HepG2 (cell line): ENCODE results near the gene TPD52L2. TPM values are rescaled to one million over a fixed set of nuclear protein-coding genes. Genes with fewer than 3 reads are reported as not detected.

Experiments used
- ARNT ChIP-seq: fragments of 450-650 bp; IDR thresholded peaks from 2 replicates; pipeline ENCODE4 v1.6.1; 2017
- ATAD3A ChIP-seq: sonication (generic); formaldehyde crosslinking; IDR thresholded peaks from 2 replicates; pipeline ENCODE4 v1.4.0; 2020; ENCODE audit warnings: missing genetic modification reagents
- FOXA1 ChIP-seq, 2 experiments: fragments of 450-650 bp in 1 of 2; sonication (generic) in 1 of 2; formaldehyde crosslinking in 1 of 2; IDR thresholded peaks; 2 replicates each; pipeline versions ENCODE4 v1.4.0 to v1.6.1; 2016 to 2020; ENCODE audit warnings: missing genetic modification reagents in 1 of 2
- FOXJ3 ChIP-seq: sonication (generic); formaldehyde crosslinking; IDR thresholded peaks from 2 replicates; pipeline ENCODE4 v1.4.0; 2020; ENCODE audit warnings: missing genetic modification reagents, mild to moderate bottlenecking, borderline replicate concordance
- HNF4A ChIP-seq: sonication (generic); formaldehyde crosslinking; IDR thresholded peaks from 2 replicates; pipeline ENCODE4 v1.4.0; 2020; ENCODE audit warnings: missing genetic modification reagents
- LCORL ChIP-seq, 2 experiments: fragments of 450-650 bp in 1 of 2; sonication (generic) in 1 of 2; formaldehyde crosslinking in 1 of 2; IDR thresholded peaks; 2 replicates each; pipeline versions ENCODE4 v1.5.0 to v1.6.1; 2017 to 2020; ENCODE audit warnings: antibody characterized with exemption in 1 of 2, missing genetic modification reagents in 1 of 2
- SKI ChIP-seq: fragments of 450-650 bp; IDR thresholded peaks from one replicate; pipeline ENCODE4 v1.6.1; 2018; ENCODE audit warnings: mild to moderate bottlenecking; ENCODE audit not compliant: partially characterized antibody
- SMAD3 ChIP-seq: sonication (generic); formaldehyde crosslinking; IDR thresholded peaks from 2 replicates; pipeline ENCODE4 v1.4.0; 2020; ENCODE audit warnings: missing genetic modification reagents
- SP5 ChIP-seq: IDR thresholded peaks from 2 replicates; pipeline ENCODE4 v1.6.1; 2016; ENCODE audit warnings: low read depth, borderline replicate concordance
- TAF1 ChIP-seq: sonication (generic); formaldehyde crosslinking; IDR thresholded peaks from 2 replicates; pipeline ENCODE4 v1.4.0; 2020; ENCODE audit warnings: missing genetic modification reagents
- THAP11 ChIP-seq: IDR thresholded peaks from 2 replicates; pipeline ENCODE4 v1.6.1; 2016; ENCODE audit warnings: missing biosample characterization, missing genetic modification reagents
- TP53 ChIP-seq: sonication (generic); formaldehyde crosslinking; conservative IDR thresholded peaks from 2 replicates; pipeline ENCODE4 v1.4.0; 2020; ENCODE audit warnings: missing genetic modification reagents
- ZBTB20 ChIP-seq: sonication (generic); formaldehyde crosslinking; IDR thresholded peaks from 2 replicates; pipeline ENCODE4 v1.8.1; 2023; ENCODE audit warnings: missing genetic modification reagents, low read depth, mild to moderate bottlenecking, borderline replicate concordance
- ZBTB3 ChIP-seq: sonication (generic); formaldehyde crosslinking; IDR thresholded peaks from 2 replicates; pipeline ENCODE4 v1.4.0; 2020; ENCODE audit warnings: low read depth, mild to moderate bottlenecking, moderate library complexity, missing genetic modification reagents, borderline replicate concordance
- ZMYM3 ChIP-seq: sonication (generic); formaldehyde crosslinking; IDR thresholded peaks from 2 replicates; pipeline ENCODE4 v1.5.1; 2020; ENCODE audit warnings: mild to moderate bottlenecking, missing genetic modification reagents
- ZNF207 ChIP-seq: fragments of 450-650 bp; IDR thresholded peaks from 2 replicates; pipeline ENCODE4 v1.6.1; 2016; ENCODE audit warnings: antibody characterized with exemption, borderline replicate concordance
- ZNF24 ChIP-seq: fragments of 450-650 bp; IDR thresholded peaks from 2 replicates; pipeline ENCODE4 v1.6.1; 2017; ENCODE audit warnings: antibody characterized with exemption, mild to moderate bottlenecking
- ZNF274 ChIP-seq: sonication (generic); formaldehyde crosslinking; IDR thresholded peaks from 2 replicates; pipeline ENCODE4 v1.5.1; 2020; ENCODE audit warnings: mild to moderate bottlenecking, missing genetic modification reagents
- ZNF510 ChIP-seq: sonication (generic); formaldehyde crosslinking; IDR thresholded peaks from 2 replicates; pipeline ENCODE4 v1.4.0; 2020; ENCODE audit warnings: low read depth, mild to moderate bottlenecking, missing genetic modification reagents
- ZNF576 ChIP-seq: sonication (generic); formaldehyde crosslinking; IDR thresholded peaks from 2 replicates; pipeline ENCODE4 v1.4.0; 2020; ENCODE audit warnings: mild to moderate bottlenecking, missing genetic modification reagents
- ZNF773 ChIP-seq: sonication (generic); formaldehyde crosslinking; IDR thresholded peaks from 2 replicates; pipeline ENCODE4 v1.4.0; 2020; ENCODE audit warnings: missing genetic modification reagents, borderline replicate concordance
- ZNF782 ChIP-seq: sonication (generic); formaldehyde crosslinking; IDR thresholded peaks from 2 replicates; pipeline ENCODE4 v1.4.0; 2020; ENCODE audit warnings: missing genetic modification reagents, mild to moderate bottlenecking, borderline replicate concordance
- ZSCAN12 ChIP-seq: sonication (generic); formaldehyde crosslinking; IDR thresholded peaks from 2 replicates; pipeline ENCODE4 v1.9.0; 2021; ENCODE audit warnings: mild to moderate bottlenecking, missing genetic modification reagents
- polyA plus RNA-seq, 8 experiments: library from polyadenylated mRNA; depleted of rRNA in 3 of 8; stranded (reverse) in 7 of 8; unstranded in 1 of 8; fragments of >200 nt; fragmentation: Illumina TruSeq in 4 of 8; extraction: Trizol in 4 of 8; gene quantifications; 2 replicates each; pipeline versions ENCODE4 v1.2.1 to v1.2.3, GENCODE V29; 2011 to 2016; ENCODE audit warnings: low read depth in 4 of 8, missing spikeins in 1 of 8, mixed read lengths in 1 of 8; ENCODE audit not compliant: insufficient read depth in 1 of 8
- total RNA-seq, 5 experiments: library from RNA; depleted of rRNA; stranded (reverse); fragments of >200 nt; fragmentation: Illumina TruSeq; extraction: Trizol; gene quantifications; 2 replicates each; pipeline ENCODE4 v1.2.3, GENCODE V29; 2016; ENCODE audit warnings: low read depth in 1 of 5
- TF ChIP-seq, protein P1 (sequence below): IDR thresholded peaks from 2 replicates; pipeline ENCODE4 v1.6.1; 2016; ENCODE audit warnings: missing compliant biosample characterization, missing genetic modification reagents, borderline replicate concordance
- TF ChIP-seq, protein P2 (sequence below): sonication (generic); formaldehyde crosslinking; IDR thresholded peaks from 2 replicates; pipeline ENCODE4 v1.8.0; 2022; ENCODE audit warnings: missing genetic modification reagents, mild to moderate bottlenecking, borderline replicate concordance
- TF ChIP-seq, protein P3 (sequence below): sonication (generic); formaldehyde crosslinking; IDR thresholded peaks from 2 replicates; pipeline ENCODE4 v1.9.0; 2021; ENCODE audit warnings: missing genetic modification reagents, mild to moderate bottlenecking, borderline replicate concordance
- TF ChIP-seq, protein P4 (sequence below): sonication (generic); formaldehyde crosslinking; IDR thresholded peaks from 2 replicates; pipeline ENCODE4 v1.5.0; 2020; ENCODE audit warnings: missing genetic modification reagents

The TPD52L2 gene
- total and polyA plus RNA-seq, 2 of the 13 experiments (the other 11 are each of a cell fraction or from before 2014, with no cell fraction given), result 156 to 184 TPM

DNA sequence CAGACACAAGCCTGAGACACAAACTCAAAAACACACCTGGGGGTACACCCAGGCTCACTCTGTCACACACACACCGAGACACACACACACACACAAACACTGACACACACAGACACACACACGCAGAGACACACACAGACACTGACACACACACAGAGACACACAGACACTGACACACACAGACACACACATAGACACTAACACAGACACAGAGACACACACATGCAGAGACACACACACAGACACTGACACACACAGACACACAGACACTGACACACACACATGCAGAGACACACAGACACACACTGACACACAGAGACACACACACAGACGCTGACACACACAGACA is 18.2 kb upstream of the TPD52L2 start (continued):
- TF ChIP-seq, protein P1, sequence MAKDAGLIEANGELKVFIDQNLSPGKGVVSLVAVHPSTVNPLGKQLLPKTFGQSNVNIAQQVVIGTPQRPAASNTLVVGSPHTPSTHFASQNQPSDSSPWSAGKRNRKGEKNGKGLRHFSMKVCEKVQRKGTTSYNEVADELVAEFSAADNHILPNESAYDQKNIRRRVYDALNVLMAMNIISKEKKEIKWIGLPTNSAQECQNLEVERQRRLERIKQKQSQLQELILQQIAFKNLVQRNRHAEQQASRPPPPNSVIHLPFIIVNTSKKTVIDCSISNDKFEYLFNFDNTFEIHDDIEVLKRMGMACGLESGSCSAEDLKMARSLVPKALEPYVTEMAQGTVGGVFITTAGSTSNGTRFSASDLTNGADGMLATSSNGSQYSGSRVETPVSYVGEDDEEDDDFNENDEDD, result no peak
- TF ChIP-seq LCORL (IDR thresholded peaks at IDR 0.05) (peak; percentile 68; the same call in 1 of the 2 replicates), LCORL (CRISPR knock-in tag; IDR thresholded peaks at IDR 0.05) (no peak), ZNF207 (peak; percentile 94), ZBTB20 (no peak), ZNF274 (CRISPR knock-in tag) (no peak), ARNT (peak; percentile 95; the same call in 1 of the 2 replicates), ATAD3A (no peak), THAP11 (CRISPR knock-in tag) (no peak), HNF4A (no peak), ZNF773 (no peak), ZNF510 (CRISPR knock-in tag) (no peak), TAF1 (CRISPR knock-in tag) (no peak), ZNF782 (no peak), SMAD3 (CRISPR knock-in tag) (no peak), FOXJ3 (CRISPR knock-in tag) (no peak), ZNF576 (no peak), ZNF24 (no peak), TP53 (CRISPR knock-in tag) (no peak), SKI (no peak), FOXA1 (IDR thresholded peaks at IDR 0.05) (peak; percentile 62), FOXA1 (CRISPR knock-in tag; IDR thresholded peaks at IDR 0.05) (no peak), ZBTB3 (CRISPR knock-in tag) (no peak), SP5 (no peak), ZSCAN12 (no peak), ZMYM3 (peak; percentile 52; the same call in 1 of the 2 replicates)
- TF ChIP-seq, protein P2, sequence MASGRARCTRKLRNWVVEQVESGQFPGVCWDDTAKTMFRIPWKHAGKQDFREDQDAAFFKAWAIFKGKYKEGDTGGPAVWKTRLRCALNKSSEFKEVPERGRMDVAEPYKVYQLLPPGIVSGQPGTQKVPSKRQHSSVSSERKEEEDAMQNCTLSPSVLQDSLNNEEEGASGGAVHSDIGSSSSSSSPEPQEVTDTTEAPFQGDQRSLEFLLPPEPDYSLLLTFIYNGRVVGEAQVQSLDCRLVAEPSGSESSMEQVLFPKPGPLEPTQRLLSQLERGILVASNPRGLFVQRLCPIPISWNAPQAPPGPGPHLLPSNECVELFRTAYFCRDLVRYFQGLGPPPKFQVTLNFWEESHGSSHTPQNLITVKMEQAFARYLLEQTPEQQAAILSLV (CRISPR knock-in tag), result no peak
- TF ChIP-seq, protein P3, sequence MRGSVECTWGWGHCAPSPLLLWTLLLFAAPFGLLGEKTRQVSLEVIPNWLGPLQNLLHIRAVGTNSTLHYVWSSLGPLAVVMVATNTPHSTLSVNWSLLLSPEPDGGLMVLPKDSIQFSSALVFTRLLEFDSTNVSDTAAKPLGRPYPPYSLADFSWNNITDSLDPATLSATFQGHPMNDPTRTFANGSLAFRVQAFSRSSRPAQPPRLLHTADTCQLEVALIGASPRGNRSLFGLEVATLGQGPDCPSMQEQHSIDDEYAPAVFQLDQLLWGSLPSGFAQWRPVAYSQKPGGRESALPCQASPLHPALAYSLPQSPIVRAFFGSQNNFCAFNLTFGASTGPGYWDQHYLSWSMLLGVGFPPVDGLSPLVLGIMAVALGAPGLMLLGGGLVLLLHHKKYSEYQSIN, result no peak
- TF ChIP-seq, protein P4, sequence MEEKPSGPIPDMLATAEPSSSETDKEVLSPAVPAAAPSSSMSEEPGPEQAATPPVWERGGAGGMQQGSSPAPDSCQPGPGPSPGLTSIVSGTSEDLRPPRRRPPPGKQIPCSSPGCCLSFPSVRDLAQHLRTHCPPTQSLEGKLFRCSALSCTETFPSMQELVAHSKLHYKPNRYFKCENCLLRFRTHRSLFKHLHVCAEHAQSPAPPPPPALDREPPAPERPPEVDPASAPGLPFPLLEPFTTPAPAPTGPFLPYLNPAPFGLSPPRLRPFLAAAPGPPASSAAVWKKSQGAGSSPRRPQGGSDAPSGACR (CRISPR knock-in tag), result no peak
